ENCODE measurements around the gene RPUSD2. TPM values are rescaled to one million over a fixed set of nuclear protein-coding genes. Genes with fewer than 3 reads are reported as not detected.

RPUSD2 gene
- total RNA-seq, 1 experiment from 2014 or later: 14.0 TPM

- TF ChIP-seq EZH2 (IDR thresholded peaks at IDR 0.05; ENCODE audit: low read depth) (no peak), CTCF (conservative IDR thresholded peaks at IDR 0.05) (no peak)
- Histone ChIP-seq H3K27ac (no peak overlapping the region), H3K9me3 (ENCODE audit: insufficient read depth, low read depth) (no peaks in the 10 kb centered on the region), H3K9me2 (ENCODE audit: insufficient read depth) (no peaks in the 10 kb centered on the region), H3K79me2 (ENCODE audit: low read depth) (no peaks in the 10 kb centered on the region), H3K27me3 (ENCODE audit: insufficient read depth, low read depth) (no peaks in the 10 kb centered on the region), H2AFZ (no peak overlapping the region), H3K4me1 (replicated peaks; ENCODE audit: insufficient read depth) (no peaks in the 10 kb centered on the region), H3K36me3 (ENCODE audit: low read depth) (no peaks in the 10 kb centered on the region), H3K4me3 (no peak overlapping the region), H3F3A (ENCODE audit: insufficient read depth, low read depth) (no peaks in the 10 kb centered on the region), H3K4me2 (no peak overlapping the region), H4K20me1 (ENCODE audit: insufficient read depth) (no peaks in the 10 kb centered on the region)
- POLR2A ChIA-PET (ENCODE audit: unreplicated experiment): interaction anchor here (0.5 kb wide), 1 partner anchor 15 kb away, joined by 4 read pairs; the partner anchor contains the start of gene CCDC32
- intact Hi-C loops (cut with micrococcal nuclease; ENCODE audit: unreplicated experiment): no loop called here
- no TSS peak for BruUV-seq (replicated peaks)
- CTCF ChIA-PET: no interaction called here
- no peak for DNase-seq
Observed at GRCh38 chr15:40549894-40550293, 19.2 kb upstream of the RPUSD2 start.

DNA sequence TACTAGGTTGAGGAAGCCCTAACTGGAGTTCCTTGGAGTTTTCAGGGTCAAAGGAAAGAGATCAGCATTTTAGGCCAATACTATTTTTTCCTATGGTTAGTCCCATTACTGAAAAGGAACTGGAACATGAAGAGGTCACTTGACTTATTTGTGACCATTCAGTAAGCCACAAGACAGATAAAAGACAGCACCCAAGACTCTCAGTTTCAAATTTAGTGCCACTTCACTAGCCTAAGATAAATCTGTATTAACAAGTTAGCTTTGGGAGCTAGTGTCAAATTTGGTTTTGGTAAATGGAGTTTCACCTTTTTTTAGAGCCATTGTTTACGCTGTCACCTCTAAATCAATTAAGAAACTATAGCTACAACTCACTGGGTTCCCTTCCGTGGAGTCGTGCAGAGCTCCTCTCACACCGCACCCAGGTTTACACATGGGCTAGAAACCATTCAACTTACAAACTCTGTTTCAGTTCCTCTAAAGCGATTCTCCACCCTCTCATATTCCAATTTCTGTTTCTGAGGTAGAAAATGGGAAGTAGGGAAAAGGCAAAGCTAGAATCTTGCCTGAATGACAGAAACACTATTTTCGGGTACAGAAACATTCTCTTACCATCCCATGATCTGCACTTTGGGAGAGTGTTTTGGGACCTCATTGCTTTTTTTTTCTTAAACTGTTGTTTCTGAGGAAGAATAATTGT lies 18.6 kb upstream of the RPUSD2 start:
- BruUV-seq (replicated peaks): no TSS peak
- intact Hi-C loops (cut with micrococcal nuclease; ENCODE audit: unreplicated experiment): no loop called here
- Histone ChIP-seq H3K36me3 (ENCODE audit: low read depth) (no peaks in the 10 kb centered on the region), H3K27ac (no peak overlapping the region), H3K79me2 (ENCODE audit: low read depth) (no peaks in the 10 kb centered on the region), H3K4me2 (no peak overlapping the region), H3K27me3 (ENCODE audit: insufficient read depth, low read depth) (no peaks in the 10 kb centered on the region), H3K4me1 (replicated peaks; ENCODE audit: insufficient read depth) (no peaks in the 10 kb centered on the region), H2AFZ (no peak overlapping the region), H3F3A (ENCODE audit: insufficient read depth, low read depth) (no peaks in the 10 kb centered on the region), H4K20me1 (ENCODE audit: insufficient read depth) (no peaks in the 10 kb centered on the region), H3K9me3 (ENCODE audit: insufficient read depth, low read depth) (no peaks in the 10 kb centered on the region), H3K4me3 (no peak overlapping the region), H3K9me2 (ENCODE audit: insufficient read depth) (no peaks in the 10 kb centered on the region)
- ChIA-PET CTCF (no interaction called here), POLR2A (ENCODE audit: unreplicated experiment) (interaction anchor here (0.5 kb wide), 1 partner anchor 15 kb away, joined by 4 read pairs; the partner anchor contains the start of gene CCDC32)
- TF ChIP-seq CTCF (conservative IDR thresholded peaks at IDR 0.05) (no peak), EZH2 (IDR thresholded peaks at IDR 0.05; ENCODE audit: low read depth) (no peak)
- no peak for DNase-seq

DNA sequence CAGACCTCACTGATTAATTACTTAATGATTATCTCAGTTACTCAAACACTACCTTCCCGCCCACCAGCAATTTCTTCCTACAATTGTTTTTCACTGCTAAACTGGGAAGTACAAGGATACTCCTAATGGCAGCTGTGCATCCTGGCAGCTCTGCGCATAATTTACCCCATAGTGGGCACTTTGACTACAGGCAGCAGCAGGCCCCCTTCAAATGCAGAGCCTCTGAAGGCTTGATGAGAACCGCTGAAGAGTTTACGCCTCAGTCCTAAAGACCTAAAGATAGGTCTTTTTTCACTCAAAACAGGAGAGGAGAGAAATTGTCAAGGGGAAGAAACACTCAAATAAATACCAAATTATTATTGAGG lies 15.0 kb upstream of the RPUSD2 start:
- no peaks in the 10 kb centered on the region for H3K4me1 ChIP-seq (replicated peaks; ENCODE audit: insufficient read depth)
- no peaks in the 10 kb centered on the region for H3K9me2 ChIP-seq (ENCODE audit: insufficient read depth)
- H3K4me2 ChIP-seq: no peak overlapping the region
- no TSS peak for BruUV-seq (replicated peaks)
- no peak overlapping the region for H3K27ac ChIP-seq
- POLR2A ChIA-PET (ENCODE audit: unreplicated experiment): no interaction called here
- H3F3A ChIP-seq (ENCODE audit: insufficient read depth, low read depth): no peaks in the 10 kb centered on the region
- H3K79me2 ChIP-seq (ENCODE audit: low read depth): no peaks in the 10 kb centered on the region
- H2AFZ ChIP-seq: no peak overlapping the region
- no peaks in the 10 kb centered on the region for H3K36me3 ChIP-seq (ENCODE audit: low read depth)
- H3K4me3 ChIP-seq: no peak overlapping the region
- no peak for DNase-seq
- TF ChIP-seq EZH2 (IDR thresholded peaks at IDR 0.05; ENCODE audit: low read depth) (no peak), CTCF (conservative IDR thresholded peaks at IDR 0.05) (no peak)
- CTCF ChIA-PET: no interaction called here
- intact Hi-C loops (cut with micrococcal nuclease; ENCODE audit: unreplicated experiment): no loop called here
- H3K9me3 ChIP-seq (ENCODE audit: insufficient read depth, low read depth): no peaks in the 10 kb centered on the region
- H3K27me3 ChIP-seq (ENCODE audit: insufficient read depth, low read depth): no peaks in the 10 kb centered on the region
- no peaks in the 10 kb centered on the region for H4K20me1 ChIP-seq (ENCODE audit: insufficient read depth)

All from PC-9 (cell line).